ENCODE results near the gene ABCA13. TPM values are rescaled to one million over a fixed set of nuclear protein-coding genes. Genes with fewer than 3 reads are reported as not detected.

ABCA13 gene
- total RNA-seq, 1 experiment from 2014 or later = not detected

DNA sequence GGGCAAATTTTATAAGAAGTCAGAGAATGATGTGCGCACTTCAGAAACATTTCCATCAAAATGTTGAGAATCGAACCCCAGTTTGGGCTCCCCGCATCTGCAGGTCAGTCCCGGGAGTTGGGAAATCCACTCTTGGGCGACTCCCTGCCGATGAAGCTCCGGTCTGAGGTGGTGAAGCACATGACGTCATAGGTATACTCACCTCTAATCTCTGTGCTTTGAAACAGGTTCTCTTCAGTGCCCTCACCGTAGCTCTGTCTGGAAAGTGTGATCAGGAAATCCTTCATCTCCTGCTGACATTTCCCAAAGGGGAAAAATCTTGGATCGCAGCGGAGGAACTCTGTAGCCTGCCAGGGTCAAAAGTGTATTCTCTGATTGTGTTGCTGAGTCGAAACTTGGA, 138.5 kb downstream of the ABCA13 start:
- no peak overlapping the region for H3K4me2 ChIP-seq (ENCODE audit: low read length)
- ATAC-seq (no peak), DNase-seq (ENCODE audit: low read depth, low spot score) (no peak)
- H3K9me3 ChIP-seq (ENCODE audit: control insufficient read depth in 1 of 2, insufficient read depth in 1 of 2, low read depth in 1 of 2, low read length in 2 of 2) = no peaks in the 10 kb centered on the region
- no peak overlapping the region for H3K9ac ChIP-seq (ENCODE audit: low read length)
- H3K4me1 ChIP-seq (ENCODE audit: control insufficient read depth in 1 of 2, insufficient read depth in 2 of 2, low read length in 2 of 2) = no peaks in the 10 kb centered on the region
- H3K27me3 ChIP-seq (ENCODE audit: insufficient read depth, low read length) = no peaks in the 10 kb centered on the region
- intact Hi-C loops (cut with micrococcal nuclease) = no loop called here
- H4K20me1 ChIP-seq (ENCODE audit: insufficient read depth) = no peaks in the 10 kb centered on the region
- BruUV-seq (replicated peaks) = no TSS peak
- CTCF ChIA-PET = no interaction called here
- POLR2A ChIA-PET = no interaction called here
- H2AFZ ChIP-seq (ENCODE audit: low read depth, low read length, poor library complexity, severe bottlenecking) = no peak overlapping the region
- no peaks in the 10 kb centered on the region for H3K9me2 ChIP-seq (ENCODE audit: insufficient read depth)
- H3K27ac ChIP-seq (ENCODE audit: low read depth, low read length) = no peak overlapping the region
- TF ChIP-seq, protein P1, sequence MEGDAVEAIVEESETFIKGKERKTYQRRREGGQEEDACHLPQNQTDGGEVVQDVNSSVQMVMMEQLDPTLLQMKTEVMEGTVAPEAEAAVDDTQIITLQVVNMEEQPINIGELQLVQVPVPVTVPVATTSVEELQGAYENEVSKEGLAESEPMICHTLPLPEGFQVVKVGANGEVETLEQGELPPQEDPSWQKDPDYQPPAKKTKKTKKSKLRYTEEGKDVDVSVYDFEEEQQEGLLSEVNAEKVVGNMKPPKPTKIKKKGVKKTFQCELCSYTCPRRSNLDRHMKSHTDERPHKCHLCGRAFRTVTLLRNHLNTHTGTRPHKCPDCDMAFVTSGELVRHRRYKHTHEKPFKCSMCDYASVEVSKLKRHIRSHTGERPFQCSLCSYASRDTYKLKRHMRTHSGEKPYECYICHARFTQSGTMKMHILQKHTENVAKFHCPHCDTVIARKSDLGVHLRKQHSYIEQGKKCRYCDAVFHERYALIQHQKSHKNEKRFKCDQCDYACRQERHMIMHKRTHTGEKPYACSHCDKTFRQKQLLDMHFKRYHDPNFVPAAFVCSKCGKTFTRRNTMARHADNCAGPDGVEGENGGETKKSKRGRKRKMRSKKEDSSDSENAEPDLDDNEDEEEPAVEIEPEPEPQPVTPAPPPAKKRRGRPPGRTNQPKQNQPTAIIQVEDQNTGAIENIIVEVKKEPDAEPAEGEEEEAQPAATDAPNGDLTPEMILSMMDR (IDR thresholded peaks at IDR 0.05 in 2 of 3, conservative IDR thresholded peaks at IDR 0.05 in 1 of 3; ENCODE audit: borderline replicate concordance in 1 of 3, insufficient read depth in 1 of 3, low read depth in 2 of 3, low read length in 2 of 3) = no peak
- TF ChIP-seq EZH2 (IDR thresholded peaks at IDR 0.05) = no peak
- no peak for TF ChIP-seq POLR2AphosphoS5 (IDR thresholded peaks at IDR 0.05; ENCODE audit: low read depth, low read length)
- TF ChIP-seq ZFX (IDR thresholded peaks at IDR 0.05) = no peak
- TF ChIP-seq, protein P2, sequence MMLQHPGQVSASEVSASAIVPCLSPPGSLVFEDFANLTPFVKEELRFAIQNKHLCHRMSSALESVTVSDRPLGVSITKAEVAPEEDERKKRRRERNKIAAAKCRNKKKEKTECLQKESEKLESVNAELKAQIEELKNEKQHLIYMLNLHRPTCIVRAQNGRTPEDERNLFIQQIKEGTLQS (IDR thresholded peaks at IDR 0.05) = no peak
- no peak for TF ChIP-seq FOSL1 (IDR thresholded peaks at IDR 0.05; ENCODE audit: low read depth)
- TF ChIP-seq, protein P3, sequence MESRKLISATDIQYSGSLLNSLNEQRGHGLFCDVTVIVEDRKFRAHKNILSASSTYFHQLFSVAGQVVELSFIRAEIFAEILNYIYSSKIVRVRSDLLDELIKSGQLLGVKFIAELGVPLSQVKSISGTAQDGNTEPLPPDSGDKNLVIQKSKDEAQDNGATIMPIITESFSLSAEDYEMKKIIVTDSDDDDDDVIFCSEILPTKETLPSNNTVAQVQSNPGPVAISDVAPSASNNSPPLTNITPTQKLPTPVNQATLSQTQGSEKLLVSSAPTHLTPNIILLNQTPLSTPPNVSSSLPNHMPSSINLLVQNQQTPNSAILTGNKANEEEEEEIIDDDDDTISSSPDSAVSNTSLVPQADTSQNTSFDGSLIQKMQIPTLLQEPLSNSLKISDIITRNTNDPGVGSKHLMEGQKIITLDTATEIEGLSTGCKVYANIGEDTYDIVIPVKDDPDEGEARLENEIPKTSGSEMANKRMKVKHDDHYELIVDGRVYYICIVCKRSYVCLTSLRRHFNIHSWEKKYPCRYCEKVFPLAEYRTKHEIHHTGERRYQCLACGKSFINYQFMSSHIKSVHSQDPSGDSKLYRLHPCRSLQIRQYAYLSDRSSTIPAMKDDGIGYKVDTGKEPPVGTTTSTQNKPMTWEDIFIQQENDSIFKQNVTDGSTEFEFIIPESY (IDR thresholded peaks at IDR 0.05; ENCODE audit: extremely low read depth, insufficient replicate concordance, low read length) = no peak
- TF ChIP-seq TCF7L2 (IDR thresholded peaks at IDR 0.05; ENCODE audit: borderline replicate concordance, extremely low read depth, insufficient read depth, insufficient read length) = no peak
- no peak for TF ChIP-seq POLR2A (IDR thresholded peaks at IDR 0.05; ENCODE audit: borderline replicate concordance, extremely low read depth, insufficient read depth, insufficient read length)
- TF ChIP-seq SP1 (IDR thresholded peaks at IDR 0.05; ENCODE audit: low read depth) = no peak
- no peak for TF ChIP-seq CBX3 (IDR thresholded peaks at IDR 0.05; ENCODE audit: low read depth)
- no peak for TF ChIP-seq ELF1 (IDR thresholded peaks at IDR 0.05; ENCODE audit: borderline replicate concordance, low read depth)
- no peaks in the 10 kb centered on the region for H3K79me2 ChIP-seq (ENCODE audit: insufficient read depth, low read length)
- RAD21 ChIA-PET (ENCODE audit: low non-redundant PET in 1 of 2, low total read pairs in 2 of 2, uncharacterized antibody in 2 of 2, unreplicated experiment in 2 of 2) = no interaction called here
- no peaks in the 10 kb centered on the region for H3K36me3 ChIP-seq (ENCODE audit: control insufficient read depth in 1 of 2, insufficient read depth in 2 of 2, low read length in 2 of 2)
- no peak overlapping the region for H3K4me3 ChIP-seq (replicated peaks in 1 of 2; ENCODE audit: low read depth in 1 of 2, low read length in 2 of 2)
